Hematopoietic multipotent progenitor cell treated with erythropoietin and hydrocortisone succinate and interleukin-3 and kit ligand, for 17 days (in vitro differentiated cells): ENCODE measurements around the gene ATP2A3.

Experiments
- DNase-seq: peaks from one replicate; pipeline ENCODE4 v3.0.0-alpha.2; 2015; ENCODE audit warnings: low spot score

The ATP2A3 gene

GRCh38 chr17:3890082-3890877 is 74.0 kb downstream of the ATP2A3 start:
- no peak for DNase-seq

DNA sequence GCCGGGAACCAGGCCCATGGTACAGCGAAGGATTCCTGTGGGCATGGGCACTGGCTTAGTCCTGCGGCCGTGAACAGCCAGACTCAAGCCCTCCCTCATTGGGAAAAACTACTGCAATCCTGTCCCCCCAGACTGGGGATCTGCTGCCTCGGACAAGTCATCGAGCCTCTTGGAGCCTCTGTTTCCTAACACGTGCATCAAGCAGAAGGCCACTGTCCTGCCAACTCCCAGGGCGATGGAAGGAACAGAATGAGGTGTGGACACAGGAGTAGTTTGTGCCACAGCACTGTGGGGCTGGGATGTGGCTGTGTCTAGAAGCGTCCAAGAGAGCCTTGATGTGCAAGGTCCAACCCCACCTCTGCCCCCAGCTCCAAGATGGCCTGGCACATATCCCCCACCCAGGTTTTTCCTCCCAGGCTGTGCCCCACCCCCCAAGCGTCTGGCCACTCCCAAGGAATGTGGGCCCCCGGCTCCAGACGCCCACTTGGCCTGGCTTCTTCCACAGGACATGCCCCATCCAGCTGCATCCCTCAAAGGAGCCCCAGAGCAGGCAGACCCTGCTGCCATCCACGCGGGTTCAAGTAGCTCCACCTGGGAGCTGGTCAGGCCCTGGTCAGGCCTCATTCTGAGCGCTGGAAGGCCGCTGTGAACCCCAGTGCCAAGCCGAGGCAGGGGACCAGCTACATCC is 74.8 kb downstream of the ATP2A3 start:
- no peak for DNase-seq

- no peak for DNase-seq
Observed at GRCh38 chr17:3888343-3889171, 75.7 kb downstream of the ATP2A3 start.

DNA sequence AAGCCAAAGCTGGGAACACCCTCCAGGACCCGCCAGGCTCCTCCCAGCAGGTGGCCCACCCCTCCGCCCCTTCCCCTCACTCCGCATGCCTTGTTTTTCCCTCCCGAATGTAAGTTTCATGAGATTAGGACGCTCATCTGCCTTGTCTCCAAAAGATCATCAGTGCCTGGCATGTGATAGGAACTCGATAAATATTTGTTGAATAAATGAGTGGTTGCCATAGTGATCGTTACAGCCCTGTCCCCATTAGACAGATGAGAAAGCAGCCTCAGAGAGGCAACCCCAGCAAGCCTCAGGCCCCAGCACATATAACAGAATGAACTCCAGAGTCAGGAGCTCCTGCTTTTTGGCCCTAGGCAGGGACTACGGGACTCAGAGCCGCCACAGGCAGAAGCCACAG is 76.4 kb downstream of the ATP2A3 start:
- DNase-seq, result no peak

DNA sequence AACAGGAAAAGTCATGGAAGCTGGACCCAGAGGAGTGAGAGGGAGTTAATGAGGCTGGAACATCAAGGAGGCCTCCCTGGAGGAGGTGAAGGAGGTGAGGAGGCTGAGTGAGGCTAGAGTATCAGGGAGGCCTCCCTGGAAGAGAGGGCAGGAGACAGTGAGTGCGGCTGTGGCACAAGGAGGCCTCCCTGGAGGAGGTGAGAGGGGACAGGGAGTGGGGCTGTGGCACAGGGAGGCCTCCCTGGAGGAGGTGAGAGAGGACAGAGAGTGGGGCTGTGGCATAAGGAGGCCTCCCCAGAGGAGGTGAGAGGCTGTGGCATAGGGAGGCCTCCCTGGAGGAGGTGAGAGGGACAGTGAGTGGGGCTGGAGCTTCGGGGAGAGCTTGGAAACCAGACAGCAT is 76.8 kb downstream of the ATP2A3 start:
- no peak for DNase-seq

DNA sequence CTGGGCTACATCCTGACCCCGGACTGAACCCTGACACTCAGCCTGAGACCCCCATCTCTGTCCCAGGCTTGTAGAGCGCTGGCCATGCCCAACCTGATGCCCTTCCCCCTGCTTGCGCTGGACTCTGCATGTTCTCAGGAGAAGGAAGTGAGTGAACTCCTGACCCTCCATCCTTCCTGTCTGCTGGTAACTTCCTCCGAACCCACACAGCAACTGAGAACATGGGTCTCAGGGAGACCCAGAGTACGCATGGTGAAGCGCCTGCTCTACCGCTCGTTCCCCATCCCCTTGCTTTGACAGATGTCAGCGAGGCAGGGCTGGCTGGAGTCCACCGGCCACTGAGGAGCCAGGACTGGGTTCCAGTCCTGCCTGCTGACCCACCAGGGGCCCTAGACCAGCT is 77.5 kb downstream of the ATP2A3 start:
- DNase-seq, result no peak

GRCh38 chr17:3885970-3886369 is 78.3 kb downstream of the ATP2A3 start:
- DNase-seq, result no peak

GRCh38 chr17:3885271-3885670 is 79.0 kb downstream of the ATP2A3 start:
- no peak for DNase-seq

DNA sequence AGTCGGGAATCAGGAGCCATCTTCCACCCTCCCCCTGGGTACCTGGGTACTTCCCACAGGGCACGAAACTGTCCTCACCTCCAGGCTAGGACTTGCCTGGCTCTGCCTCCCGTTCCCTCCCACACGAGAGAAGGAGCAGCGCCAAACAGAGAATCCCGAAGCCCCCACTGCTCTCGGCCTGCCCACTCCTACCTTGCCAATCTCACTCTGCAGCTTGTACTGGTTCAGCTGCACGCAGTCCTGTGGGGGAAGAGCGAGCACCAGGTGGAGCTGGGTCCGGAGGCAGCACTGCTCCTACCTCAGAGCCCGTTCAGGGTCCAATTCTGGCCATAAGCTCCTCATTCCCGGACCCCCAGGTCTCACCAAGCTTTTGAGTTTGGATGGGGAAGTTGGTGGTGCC is 80.0 kb downstream of the ATP2A3 start:
- no peak for DNase-seq

DNA sequence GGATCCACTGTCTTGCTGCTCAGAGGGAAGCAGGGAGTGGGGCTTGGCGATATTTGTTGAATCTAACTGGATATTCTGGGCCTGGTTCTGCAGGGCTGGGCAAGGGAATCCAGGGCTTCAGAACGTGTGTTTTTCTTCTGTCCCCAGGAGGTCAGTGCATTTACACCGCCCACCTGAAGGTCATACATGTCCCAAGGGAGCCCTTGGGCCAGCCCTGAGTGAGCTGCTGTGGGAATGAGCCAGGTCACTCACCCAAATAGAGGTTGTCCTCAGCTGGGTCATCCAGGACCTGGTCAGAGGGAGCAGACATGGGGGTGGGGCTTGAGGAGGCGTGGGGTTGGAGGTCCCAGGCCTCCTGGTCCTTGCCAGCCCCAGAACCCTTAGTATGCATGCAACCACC is 82.0 kb downstream of the ATP2A3 start:
- DNase-seq, result no peak

GRCh38 chr17:3880983-3881382 is 83.3 kb downstream of the ATP2A3 start:
- DNase-seq, result no peak

GRCh38 chr17:3879591-3880417 is 84.4 kb downstream of the ATP2A3 start:
- DNase-seq, result no peak

GRCh38 chr17:3879186-3879585 is 85.1 kb downstream of the ATP2A3 start:
- DNase-seq, result no peak

DNA sequence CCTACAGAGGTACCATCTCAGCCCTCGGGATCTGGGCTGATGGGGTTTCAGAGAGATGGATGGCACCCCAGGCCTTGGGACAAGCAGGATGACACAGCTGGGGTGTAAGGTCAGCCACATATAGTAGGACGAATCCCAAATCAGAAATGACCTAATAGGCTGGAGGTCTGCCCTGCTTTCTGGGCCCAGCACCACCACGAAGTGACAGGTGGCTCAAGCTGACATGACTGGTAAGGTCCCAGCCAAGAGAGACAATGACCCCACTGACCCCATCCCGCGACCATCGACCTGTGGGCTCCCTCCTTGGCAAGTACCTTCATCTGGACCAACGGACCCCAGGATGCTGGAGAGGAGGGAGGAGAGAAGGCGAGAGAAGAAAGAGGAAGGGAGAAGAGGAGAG is 87.0 kb downstream of the ATP2A3 start:
- no peak for DNase-seq

DNA sequence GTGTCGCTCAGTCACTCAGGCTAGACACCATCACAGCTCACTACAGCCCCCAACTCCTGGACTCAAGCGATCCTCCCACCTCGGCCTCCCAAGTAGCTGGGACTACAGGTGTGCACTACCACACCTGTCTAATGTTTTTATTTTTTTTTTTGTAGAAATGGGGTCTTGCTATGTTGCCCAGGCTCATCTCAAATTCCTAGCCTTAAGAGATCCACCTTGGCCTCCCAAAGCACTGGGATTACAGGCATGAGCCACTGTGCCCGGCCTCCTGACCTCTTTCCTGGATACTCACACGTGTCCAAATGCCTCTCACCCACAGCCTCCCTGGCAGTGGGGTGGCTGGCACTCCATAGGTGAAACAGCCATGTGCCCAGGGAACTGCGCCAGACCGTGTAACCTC is 88.9 kb downstream of the ATP2A3 start:
- DNase-seq, result no peak
